HG03108 (cell line): ENCODE data around the gene CLRN3.
A peak's percentile ranks its signal among the peaks of the same experiment; 100 is the strongest.

Experiments used
- ATAC-seq: cut with Tn5 transposase; IDR thresholded peaks from one replicate; pipeline ENCODE4 v1.9.1; 2021; ENCODE audit warnings: moderate library complexity; ENCODE audit not compliant: unreplicated experiment

Gene CLRN3

DNA sequence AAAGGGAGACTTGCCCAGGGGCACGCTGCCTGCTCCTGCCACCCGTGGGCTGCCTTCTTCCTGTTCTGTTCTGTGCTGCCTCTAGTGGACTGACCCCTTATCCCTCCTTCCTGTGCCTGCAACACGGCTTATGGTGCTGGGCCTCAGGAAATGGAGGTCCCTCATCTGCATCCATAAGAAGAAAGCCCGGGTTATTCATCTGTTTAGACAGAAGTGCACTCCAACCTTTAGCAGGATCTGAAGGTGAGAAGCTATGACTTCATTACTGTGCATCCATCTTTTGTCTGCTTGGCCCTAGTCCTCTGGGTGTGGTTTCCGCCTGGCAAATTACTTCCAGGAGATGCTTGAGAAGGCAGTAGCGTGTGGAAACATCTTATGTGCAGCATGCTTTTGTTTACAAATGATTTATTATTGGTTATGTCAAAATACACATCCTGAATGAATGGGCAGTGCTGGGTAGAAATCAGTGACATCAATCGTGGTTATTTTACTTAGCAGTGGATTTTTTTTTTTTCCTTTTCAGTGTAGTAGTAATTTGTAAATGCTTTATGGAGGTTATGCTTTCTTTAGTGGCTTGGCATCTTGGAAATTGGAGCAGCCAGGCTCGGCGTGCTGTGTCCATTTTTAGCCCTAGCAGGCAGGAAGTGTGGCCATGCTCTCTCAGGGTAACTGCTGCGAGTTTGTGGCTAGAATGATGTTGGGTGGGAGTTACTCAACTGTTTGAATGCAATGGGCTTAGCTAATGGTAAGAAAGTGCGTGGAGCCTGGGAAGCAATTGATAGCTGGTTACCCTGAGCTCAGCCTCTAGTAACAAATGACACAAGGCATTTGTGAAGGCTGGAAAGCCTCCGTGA, 26.9 kb upstream of the CLRN3 start:
- ATAC-seq, result no peak

DNA sequence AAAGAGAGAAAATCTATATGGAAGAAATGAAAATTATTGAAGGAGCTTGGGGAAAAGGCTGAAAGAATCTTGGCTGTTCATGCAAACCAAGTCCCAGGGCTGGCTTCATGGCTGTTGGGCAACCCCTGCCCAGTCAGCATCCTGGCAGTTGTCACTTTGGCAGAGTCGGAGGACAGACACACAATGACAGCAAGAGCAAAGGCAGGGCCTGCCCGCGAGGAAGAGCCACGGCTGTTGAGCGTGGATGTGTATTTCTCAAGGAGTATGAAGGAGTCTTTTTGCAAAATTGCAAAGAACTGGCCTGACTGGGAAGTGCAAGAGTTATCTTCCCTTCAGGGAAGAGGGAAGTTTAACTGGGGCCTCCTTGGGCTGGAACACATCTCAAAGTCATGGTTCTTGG, 25.8 kb upstream of the CLRN3 start:
- ATAC-seq, result no peak

DNA sequence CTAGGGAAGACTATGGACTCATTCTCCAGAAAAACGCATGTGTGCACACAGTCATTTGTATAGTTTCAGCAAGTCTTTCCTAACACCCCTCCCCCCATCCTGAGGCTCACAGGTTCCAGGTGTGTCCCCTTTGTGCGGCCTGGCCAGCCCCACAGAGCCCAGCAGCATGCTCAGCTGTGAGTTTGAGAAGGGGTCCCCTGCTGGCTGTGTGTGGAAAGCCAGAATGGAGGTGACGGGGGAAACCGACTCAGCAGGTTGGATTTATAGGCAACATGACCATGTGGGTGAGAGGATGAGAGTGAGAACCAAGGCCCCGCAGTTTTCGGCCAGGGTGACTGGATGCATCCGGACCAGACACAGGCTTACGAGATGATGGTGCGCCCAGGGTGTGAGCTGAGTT, 24.1 kb upstream of the CLRN3 start:
- ATAC-seq, result no peak

DNA sequence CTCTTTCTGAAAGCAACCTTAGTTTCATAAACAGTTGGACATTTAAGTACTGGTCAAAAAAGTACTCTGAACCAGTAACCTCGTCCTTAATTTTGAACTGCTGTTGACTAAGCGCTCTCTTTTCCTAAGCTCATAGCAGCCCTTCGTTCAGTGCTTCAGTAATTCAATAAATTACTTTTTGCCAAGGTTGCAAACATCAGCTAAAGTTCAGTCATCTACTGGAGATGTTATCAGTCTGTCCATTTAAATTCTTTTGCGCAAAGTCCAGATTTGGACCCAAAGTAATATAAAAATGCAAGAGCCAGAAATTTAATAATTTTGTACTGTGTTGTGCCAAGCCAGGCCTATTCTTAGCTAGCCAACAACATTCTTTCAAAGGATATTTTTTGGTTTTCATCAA, 22.6 kb upstream of the CLRN3 start:
- ATAC-seq, result no peak

DNA sequence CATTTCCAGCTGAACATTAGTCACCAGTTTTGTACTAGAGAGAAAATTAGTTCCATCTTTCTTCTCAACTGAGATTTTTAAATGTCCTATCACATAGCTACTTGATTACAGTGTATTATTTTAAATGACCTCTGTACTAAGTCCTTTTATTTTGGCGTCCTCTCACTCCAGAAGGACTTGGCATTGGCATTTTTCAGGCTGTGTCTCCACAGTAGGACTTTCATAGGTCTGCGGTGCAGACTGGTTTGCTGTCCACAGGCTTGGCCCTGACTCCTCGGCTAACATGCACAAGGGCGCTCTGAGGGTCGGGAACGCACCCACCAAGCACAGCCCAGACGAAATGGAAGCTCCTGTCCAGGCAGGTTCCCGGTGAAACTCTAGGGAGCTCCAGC, 20.6 kb upstream of the CLRN3 start:
- no peak for ATAC-seq

DNA sequence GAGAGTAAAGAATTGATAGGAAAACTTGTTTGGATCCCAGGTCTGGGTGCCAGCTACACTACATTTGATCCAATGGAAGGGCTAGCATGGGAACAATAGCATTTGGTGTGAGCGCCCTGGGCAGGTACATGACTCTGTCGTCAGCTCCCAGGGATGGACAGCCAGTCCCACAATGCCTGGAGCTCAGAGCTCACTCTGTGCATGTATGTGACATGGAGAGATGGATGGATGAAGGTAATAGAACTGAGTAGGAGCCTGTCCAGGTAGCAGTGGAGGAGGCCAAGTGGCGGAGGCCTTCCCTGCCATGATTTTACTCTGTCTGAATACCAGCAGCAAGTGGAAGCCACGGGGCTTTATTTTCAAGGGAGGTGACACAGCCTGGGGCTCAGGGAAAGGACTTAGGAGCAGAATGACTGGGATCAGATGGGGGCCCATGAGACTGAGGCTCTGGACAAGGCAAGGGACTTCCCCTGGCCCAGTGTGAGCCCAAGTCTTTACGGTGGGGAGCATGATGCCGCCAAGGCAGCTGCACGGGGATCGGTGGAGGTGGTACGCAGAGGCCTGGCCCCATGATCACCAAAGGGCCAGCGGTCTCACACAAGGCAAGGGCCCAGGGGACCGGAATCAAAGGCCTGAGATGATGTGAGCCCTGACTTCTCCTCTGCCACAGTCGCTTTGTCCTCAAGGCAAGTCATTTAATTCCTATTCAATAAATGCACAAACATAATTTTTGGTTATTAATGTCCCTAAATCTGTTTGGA, 20.0 kb upstream of the CLRN3 start:
- ATAC-seq, result no peak

DNA sequence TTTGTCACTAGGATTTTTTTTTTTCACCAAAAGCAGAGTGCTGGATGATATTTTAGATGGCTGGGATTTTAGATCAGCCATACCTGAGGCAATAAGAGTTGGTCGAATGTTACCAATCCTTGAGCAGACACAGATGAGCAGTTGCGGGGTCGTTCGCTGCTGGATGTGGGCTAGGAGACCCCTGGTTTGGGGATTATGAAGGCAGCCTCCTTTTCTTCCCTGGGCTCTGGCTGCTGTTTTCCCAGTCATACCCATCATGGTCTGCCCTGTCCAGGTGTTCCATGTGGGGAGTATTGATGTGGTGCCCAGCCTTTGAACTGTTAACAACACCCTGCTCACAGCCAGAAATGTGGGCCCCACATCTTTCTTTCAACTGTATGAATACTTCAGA, 19.1 kb upstream of the CLRN3 start:
- ATAC-seq, result no peak

DNA sequence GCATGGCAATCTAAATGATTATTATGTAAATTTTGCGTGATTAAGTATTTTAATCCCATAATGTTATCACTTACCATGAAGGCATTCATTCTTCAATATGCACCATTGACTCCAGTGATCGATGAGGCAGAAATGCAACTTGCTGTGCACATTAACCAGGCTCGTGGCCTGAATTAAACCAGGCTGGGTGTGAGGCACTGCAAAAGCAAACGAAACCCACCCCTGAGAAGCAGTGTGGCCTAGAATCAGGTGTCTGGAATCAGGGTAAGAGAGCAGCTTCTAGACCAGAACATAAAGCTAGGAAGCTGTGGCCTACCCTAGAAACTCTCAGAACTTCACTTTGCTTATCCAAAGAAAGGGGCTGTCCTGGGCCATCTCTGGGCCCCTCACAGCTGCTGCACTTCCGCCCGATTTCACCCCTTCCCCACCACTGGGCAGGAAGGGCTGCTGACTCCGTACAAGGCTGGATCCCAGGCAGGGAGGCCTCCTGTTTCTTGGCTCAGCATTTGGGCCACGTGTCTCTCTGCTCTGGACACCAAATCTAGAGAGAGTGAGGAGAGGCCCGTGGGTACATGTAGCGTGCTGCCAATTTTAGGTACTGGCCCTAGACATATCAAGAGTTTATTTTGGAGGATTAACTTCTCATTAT, 18.6 kb upstream of the CLRN3 start:
- no peak for ATAC-seq

DNA sequence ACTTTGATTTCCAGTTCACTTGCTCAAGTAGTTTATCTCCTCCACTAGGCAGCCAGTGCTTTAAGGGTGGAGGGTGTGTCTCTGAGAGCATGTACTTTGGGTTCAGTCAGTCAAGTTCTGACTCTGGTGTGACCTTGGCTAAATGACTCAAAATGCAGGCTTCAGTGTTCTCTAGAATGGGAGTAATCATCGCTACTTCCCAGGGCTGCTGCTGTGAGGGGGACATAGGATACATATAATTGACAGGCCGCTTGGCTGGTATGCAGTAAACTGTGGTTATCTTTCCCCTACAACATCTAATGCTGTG, 17.7 kb upstream of the CLRN3 start:
- ATAC-seq, result no peak

DNA sequence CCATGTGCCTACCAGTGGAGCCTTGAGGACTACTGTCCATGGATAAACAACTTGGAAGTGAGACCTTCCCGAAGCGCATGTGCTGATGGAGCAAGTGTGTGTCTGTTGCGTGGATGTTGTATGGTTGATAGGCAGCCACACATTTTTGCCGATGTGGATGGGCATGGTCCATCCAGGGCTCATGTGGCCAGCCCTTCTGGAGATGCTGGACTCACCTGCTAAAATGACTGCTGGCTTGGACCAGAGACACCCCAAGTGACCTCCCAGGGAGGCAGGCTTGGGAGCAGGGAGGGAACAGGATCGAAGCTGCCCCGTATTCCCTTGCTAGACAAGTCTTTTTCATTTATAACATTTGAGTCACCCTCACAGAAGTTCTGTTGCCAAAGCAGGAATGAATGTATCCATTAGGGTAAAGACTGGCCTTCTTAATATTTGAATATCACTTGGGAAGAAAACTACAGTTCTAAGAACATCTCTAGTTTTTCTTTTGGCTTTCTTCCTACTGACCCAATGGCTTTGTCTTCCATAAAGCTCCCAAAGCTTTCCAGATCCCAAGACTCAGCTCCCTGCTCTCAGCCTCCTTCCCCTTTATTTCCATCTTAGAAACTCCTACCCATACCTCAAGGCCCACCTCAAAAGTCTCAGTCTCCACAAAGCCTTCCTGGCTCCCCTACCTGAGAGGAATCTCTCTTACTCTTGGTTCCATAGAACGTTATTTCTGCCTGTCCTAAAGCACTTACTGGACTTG, 17.1 kb upstream of the CLRN3 start:
- ATAC-seq, result no peak

DNA sequence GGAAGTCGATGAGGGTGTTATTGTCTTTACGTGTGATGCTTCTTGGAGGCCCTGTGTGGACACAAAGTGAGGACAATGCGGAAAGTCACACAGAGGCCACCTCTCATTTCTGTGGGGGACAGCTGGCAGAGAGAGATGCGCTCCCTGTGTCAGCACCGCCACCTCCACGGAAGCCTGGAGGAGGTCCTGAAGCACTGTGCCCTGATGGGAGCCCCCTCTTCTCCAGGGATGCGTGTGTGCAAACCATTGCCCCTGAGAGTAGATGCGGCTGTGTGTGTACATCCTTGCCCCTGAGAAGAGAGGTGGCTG, 16.2 kb upstream of the CLRN3 start:
- ATAC-seq, result no peak

DNA sequence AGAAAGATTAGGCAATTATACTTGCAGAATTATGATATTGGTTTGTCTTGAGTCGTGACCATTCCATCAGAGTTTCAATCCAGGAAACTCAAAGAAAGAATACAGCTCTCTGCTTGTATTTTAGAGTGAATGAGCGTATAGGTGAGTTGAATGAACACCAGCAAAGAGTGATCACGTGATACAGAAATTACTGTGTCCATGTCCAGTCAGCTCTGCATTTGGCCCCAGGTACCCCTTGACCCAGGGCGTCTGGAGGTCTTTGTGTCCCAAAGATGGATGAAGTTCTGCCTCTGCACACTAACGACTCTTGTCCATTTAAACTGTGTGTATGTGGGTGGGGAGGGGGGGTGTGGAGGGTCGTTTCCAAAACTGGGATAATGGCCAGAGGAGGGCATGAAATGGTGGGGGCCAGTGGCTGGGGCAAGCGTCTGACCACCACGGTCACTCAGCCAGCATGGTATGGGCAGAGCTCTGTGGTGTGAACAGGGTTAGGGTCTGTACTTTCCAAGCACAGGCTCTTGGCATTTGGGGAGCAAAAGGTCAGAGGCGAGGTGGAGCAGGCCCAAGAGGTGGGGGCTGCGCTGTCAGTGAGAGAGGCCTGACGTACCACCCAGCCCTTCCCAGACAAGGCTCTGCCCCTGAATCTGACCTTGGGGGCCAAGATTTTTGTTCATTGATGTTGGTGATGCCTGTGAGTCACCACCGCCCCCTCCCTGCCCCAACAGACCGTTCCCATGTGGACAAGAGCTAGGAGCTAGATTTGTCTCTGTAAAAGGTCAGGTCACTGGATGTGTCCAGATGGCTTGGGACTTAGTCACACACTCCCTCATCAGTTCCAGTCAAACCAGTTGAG, 15.6 kb upstream of the CLRN3 start:
- ATAC-seq, result no peak

DNA sequence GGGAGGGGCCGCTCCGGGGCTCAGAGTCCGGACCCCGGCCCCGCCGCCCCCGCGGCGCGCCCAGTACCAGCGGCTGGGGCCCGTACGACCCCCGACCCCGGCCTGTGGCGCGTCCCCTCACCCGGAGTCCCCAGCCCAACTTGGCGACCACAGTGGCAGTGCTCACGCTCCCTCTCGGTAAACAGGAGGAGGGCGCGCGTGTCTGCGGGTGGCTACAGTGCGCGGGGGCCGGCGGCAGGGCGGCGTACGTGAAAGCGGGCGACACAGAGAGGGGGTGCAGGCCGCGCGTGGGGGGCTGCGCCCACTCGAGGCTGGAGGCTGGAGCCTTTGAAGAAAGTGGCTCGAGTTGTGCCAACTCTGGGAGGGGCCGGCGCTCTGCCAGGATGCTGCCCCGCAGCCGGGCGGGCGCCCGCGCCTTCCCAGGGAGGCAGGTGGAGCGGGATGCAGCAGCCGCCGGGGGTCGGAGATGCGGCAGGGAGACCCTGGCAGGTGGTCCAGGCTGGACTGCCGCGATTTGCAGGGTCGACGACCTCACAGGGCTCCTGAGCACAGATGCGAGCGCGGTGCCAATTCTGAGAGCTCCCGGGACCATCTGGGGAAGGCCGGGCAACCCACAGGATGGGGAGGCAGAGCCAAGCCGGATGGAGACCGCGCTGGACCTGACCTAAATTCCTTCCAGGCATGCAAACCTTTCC, 14.8 kb upstream of the CLRN3 start:
- ATAC-seq, result no peak

DNA sequence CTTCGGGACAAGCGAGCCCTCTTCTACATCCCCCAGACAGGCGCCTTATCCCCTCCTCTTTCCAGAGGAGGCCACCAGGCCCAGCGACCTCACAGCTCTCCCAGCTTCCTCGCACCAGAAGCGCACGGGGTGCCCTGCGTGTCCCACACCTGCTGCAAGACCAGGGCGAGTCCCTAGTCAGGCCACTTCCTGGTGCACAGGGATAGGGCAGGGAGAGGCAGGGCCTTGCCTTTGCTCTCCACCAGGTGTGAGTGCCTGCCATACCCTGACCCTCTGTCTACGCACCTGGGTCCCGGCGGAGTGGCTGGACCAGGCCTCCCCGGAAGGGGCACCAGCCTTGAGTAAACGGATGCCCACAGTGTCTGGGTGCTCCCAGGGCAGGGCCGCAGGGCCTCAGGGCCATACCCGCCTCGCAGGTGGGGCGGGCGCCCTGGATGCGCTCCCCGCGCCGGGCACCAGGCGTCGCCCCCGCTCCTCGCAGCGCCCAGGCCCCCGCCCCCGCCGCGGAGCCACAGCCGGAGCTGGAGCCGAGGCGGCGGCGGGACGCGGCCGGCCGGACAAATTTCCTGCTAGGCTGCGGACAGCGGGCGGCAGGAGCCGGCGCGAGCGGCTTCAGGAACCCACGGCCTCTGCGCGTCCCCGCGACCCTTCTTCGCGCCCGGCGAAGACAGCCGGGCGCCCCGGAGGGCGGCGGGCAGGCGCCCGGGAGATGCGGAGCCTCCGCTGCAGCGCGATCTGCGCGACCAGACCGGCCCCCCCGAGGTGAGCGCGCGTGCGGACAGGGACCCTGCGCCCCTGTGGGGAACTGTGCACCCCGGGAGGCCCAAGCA, 14.0 kb upstream of the CLRN3 start, which contains the start of gene PTPRE:
Gene PTPRE, plus strand, starts transcription at position 556 of the 830 bp plus-strand sequence. CDS start 133,779 bp downstream, outside the sequence.
- peak; percentile 87 for ATAC-seq

DNA sequence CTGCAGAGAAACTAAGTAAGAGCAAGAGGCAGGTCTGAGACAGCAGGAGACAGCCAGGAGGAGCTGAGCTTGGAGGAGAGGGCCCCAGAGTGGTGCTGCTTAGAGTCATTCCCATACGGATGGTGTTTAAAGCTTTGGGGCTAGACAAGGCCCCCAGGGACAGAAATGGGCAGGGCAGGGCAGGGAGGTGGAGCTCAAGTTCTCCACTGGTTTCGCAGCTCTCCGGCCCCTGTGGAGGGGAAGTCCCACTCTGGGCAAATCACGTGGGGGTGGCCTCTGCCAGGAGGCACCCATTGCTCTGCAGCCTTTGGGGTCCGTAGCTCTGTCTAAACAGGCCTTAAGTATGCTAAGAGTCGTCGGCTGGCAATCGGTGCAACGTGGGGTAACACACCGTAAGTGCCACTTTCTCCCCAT, 13.1 kb upstream of the CLRN3 start:
- ATAC-seq, result no peak

DNA sequence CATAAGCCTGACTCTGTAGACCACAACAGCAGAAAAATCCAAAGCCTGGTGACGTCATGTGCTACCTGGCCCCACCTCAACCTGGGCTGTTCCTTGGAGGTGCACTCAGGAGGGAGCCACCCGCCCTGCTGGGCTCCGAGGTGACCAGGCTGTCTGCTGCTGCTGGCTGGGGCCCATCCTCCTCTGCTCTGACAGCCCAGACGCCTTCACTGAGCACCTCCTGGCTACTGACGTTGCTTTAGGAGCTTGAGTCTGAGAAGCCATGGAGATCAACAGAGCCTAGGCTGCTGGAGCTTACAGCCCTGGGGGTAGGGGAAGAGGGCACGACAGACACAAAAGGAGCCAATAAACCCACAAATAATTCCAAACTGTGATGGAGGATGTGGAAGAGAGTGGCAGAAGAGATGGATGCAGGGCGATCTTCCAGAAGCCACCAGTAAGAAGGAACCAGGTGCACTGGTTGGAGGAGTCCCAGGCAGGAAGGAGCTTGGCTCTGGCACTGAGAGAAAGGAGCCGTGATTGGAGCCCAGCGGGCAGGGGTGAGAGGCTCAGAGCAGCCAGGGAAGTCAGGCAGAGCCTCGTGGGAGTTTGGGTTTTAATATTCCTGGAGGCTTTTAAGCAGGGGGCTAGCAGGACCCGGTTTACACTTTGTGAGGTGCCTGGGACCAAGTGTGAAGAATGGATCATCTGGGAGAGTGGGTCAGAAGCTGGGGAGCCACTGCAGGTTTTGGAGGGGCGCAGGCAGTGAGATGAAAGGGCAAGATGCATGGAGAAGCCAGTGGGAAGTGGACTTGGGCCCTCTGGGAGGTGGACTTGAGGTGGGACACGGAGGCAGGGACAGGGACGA, 12.5 kb upstream of the CLRN3 start:
- ATAC-seq, result no peak

DNA sequence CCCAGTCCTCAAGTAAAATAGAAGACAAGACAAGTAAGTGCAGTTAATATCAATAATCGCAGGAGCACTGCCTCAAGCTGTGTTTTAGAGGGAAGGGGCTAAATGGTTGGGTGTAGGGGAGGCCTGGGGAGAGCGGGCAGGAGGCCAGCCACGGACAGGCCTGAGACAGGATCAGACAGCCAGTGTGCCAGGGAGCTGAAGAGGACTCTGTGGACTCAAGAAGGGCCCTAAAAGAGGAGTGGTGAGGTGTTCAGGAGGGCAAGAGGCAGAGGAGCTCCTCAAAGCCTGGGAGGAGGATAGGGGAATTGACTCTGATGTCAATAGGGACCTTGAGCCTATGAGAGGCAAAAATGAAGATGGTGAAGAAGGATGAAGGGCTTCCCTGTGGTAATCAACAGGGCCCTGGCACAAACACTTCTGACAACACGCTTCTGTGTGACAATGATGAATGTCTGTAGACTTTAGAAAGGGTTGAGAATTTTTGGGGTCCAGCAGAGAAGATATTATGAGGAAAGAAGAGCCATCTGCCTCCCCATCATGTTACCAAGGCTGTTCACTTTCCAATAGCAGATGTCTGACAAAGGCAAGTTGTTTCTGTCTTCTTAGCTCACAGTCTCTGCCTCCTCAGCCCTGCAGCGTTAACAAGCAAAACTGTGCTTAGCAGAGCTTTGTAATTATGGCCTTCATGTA, 11.7 kb upstream of the CLRN3 start:
- no peak for ATAC-seq

DNA sequence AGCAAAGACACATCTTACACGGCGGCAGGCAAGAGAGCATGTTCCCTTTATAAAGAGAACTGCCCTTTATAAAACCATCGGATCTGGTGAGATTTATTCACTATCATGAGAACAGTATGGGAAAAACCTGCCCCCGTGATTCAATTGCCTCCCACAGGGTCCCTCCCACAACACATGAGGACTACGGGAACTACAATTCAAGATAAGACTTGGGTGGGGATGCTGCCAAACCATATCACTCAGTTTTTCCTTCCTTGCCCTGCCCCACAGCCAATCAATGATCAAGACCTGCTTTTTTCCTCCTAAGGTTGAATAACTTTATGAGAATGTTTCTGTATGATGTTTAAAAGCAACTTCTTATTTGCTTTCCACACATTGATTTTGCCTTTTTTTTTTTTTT, 11.0 kb upstream of the CLRN3 start:
- no peak for ATAC-seq
